HAP-1 (cell line): ENCODE measurements around the gene DNAJA3.

ENCODE experiments used
- DNase-seq, 2 experiments: peaks; one replicate each; pipeline ENCODE4 v3.0.0-alpha.2; 2016 to 2020; ENCODE audit warnings: low spot score in 2 of 2
- H3K27me3 ChIP-seq: fragments of 250-450 bp; sonication (Bioruptor Pico); 2 replicates; pipeline ENCODE4 v1.5.1; 2020; ENCODE audit warnings: low read depth, mild to moderate bottlenecking, moderate library complexity
- H3K36me3 ChIP-seq: fragments of 250-450 bp; sonication (Bioruptor Pico); replicated peaks from 2 replicates; pipeline ENCODE4 v1.5.1; 2020; ENCODE audit warnings: mild to moderate bottlenecking
- H3K4me1 ChIP-seq: fragments of 250-450 bp; sonication (Bioruptor Pico); 2 replicates; pipeline ENCODE4 v1.5.1; 2020; ENCODE audit warnings: mild to moderate bottlenecking
- H3K4me3 ChIP-seq: fragments of 250-450 bp; sonication (Bioruptor Pico); 2 replicates; pipeline ENCODE4 v1.5.1; 2020; ENCODE audit warnings: mild to moderate bottlenecking, moderate library complexity
- H3K9me3 ChIP-seq: fragments of 250-450 bp; sonication (Bioruptor Pico); 2 replicates; pipeline ENCODE4 v1.5.1; 2020; ENCODE audit warnings: mild to moderate bottlenecking, moderate library complexity
- in situ Hi-C: fragments of 300-500 bp; cut with MboI; formaldehyde crosslinking; loops from 3 replicates; pipeline ENCODE4 v1.14.3; 2020; ENCODE audit warnings: low sequenced_read_pairs, inconsistent platforms, mixed read lengths

Gene DNAJA3

DNA sequence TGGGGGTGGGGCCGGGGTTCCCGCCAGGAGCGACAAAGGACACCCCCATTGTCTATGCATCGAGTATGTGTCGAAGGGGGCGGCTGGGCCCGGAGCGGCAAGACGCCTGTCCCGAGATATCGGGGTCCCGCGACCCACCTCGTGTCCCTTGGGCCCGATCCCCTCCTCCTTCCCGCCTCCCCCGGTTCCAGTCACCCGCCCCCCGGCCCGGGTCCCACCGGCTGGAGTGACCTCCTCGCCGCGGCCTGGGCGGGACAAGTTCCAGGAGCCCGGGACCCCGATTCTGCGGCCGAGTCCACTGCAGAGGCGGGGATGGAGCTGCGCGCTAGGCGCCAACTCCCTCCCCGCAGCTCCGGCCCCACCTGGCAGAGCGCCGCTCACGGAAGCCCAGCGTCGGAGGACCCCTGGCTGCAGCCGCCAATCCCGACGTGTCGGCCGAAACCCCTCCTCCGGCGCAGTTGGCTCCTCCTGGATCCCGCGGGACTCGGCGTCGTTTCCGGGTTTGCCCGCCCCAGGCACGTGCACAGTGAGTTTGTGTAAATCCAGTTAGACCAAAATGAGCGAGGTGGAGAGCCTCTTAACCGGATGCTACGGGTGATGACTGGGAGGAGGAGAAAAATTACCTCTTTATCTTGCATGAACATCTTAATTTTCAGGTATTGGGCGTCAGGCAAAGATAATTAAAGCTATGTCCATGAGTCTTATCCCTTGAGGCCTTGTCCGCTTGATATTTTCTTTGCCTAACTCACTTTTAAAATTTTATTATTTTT is 48.7 kb downstream of the DNAJA3 start, which contains the start of gene NMRAL1:
Gene NMRAL1 (minus strand): TSS at position 434 of the 770 bp plus-strand sequence. CDS start 493 bp downstream, outside the sequence.
- Histone ChIP-seq H3K9me3 (no peaks in the 10 kb centered on the region), H3K4me3 (peak within 1 kb of the TSS; percentile 74), H3K27me3 (no peaks in the 10 kb centered on the region), H3K4me1 (peaks cover 19% of the 10 kb centered on the region), H3K36me3 (peaks cover 10% of the 10 kb centered on the region)
- peak; percentile 93 to 98 for DNase-seq
- in situ Hi-C loops, result no loop called here

DNA sequence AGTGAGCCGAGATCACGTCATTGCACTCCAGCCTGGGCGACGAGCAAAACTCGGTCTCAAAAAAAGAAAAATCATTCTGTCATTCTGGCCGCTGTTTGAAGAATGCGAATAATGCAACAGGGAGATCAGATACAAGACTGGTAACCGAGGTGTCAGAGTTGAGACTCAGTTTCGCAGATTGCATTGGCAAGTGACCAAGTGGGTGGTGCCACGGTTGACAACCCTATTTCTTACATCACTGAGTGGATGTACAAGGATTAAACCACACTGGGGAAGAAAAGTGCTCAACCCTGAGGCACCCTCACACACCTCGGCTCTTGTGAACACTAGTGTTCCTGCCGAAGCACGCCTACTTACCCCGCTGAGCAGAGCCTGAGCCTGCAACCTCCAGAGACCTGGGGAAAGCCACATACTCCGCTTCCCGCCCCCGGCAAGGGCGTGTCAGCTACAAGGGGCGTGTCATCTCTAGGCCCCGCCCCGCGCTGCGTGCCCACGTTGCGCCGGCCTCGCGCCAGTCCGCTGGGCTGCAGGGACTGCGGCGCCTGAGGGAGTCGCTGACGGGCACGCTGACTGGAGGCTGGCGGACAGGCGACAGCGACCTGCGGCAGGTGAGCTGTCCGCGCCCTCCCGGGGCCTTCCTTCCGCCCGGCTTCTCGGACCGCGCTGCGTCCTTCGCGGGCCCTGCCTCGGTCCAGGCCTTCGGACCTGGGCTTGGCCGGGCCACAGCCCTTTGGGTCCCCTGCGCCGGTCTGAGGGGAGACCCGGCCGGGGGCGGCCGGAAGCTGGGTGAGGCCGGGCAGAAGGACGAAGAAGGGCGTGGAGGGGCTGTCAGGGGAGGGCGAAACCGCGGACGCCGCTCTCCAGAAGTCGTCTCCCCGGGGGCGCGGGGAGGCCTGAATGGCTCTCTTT is 50.5 kb downstream of the DNAJA3 start, which contains the start of gene HMOX2:
Gene HMOX2 (plus strand): TSS at position 519 of the 909 bp plus-strand sequence. CDS start 29,127 bp downstream, outside the sequence.
- peaks cover 19% of the 10 kb centered on the region for H3K4me1 ChIP-seq

DNA sequence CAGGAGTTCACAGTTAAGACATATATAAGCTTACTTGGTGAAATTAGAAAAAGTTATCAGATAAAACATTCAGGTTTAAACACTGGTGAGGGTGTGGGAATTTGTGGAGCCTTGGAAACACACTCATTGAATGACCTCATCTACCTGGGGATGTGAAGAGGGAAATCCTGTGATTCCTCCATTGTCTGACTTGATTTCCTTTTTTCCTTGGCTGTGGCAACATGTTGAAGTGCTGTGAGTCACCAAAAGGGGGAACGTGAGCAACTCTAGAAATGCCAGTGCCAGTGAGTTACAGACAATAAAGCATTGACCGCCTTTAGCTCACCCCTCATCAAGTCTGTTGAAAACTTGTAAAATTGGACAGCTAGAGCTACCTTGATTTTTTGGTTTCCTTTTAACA is 52.3 kb downstream of the DNAJA3 start:
- peak overlapping the region; percentile 80 for H3K4me3 ChIP-seq
- in situ Hi-C loops, result no loop called here
- no peaks in the 10 kb centered on the region for H3K27me3 ChIP-seq
- H3K4me1 ChIP-seq, result peaks cover 19% of the 10 kb centered on the region
- no peaks in the 10 kb centered on the region for H3K9me3 ChIP-seq
- peak; percentile 28 to 48 for DNase-seq
- H3K36me3 ChIP-seq, result no peaks in the 10 kb centered on the region; the same call in 1 of the 2 replicates

More for the DNA sequence above, 50.5 kb downstream of the DNAJA3 start, which contains the start of gene HMOX2:
- peak; percentile 87 to 94 for DNase-seq
- no peaks in the 10 kb centered on the region for H3K9me3 ChIP-seq
- peaks cover 4% of the 10 kb centered on the region for H3K36me3 ChIP-seq
- in situ Hi-C loops, result no loop called here
- H3K4me3 ChIP-seq, result peak within 1 kb of the TSS; percentile 80
- H3K27me3 ChIP-seq, result no peaks in the 10 kb centered on the region

DNA sequence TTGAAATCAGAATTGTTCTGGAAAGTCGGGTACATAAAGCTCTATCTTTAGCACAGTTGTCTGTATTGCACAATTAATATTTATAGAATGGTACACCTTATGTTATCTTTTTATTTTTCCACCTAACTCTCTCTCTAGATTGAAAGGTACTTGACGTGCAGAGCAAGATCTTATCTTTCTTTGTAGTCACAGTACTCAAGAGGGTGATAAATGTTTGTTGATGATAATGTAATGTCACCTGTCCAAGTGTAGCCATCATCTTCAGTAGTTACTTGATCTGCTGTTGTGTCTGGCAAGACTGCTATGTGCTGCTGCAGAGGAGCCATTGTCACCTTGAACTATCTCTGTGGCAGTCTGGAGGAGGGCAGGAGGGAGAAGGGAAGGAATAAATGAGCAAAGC is 55.9 kb downstream of the DNAJA3 start:
- Histone ChIP-seq H3K4me3 (no peak overlapping the region), H3K36me3 (peaks cover 27% of the 10 kb centered on the region), H3K4me1 (peaks cover 4% of the 10 kb centered on the region), H3K27me3 (no peaks in the 10 kb centered on the region), H3K9me3 (no peaks in the 10 kb centered on the region)
- no peak for DNase-seq
- in situ Hi-C loops, result no loop called here

DNA sequence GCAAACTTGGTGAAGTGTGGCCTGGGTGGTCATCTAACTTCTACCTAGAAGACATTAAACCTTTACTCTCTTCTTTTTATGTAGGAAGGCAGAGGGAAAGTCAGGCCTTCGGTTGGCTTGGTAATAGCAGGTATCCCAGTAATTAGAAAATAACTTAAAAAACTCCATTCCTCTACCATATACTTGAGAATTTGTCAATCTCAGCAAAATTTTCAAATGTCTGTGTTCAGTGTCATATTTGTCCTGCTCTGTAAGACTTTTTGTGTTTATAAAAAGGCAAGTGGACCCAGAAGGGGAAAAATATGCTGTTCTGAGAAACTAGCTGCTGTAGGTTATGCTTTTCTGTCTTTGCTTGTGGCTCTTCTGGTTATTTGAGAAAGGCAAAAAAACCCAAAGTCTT is 56.3 kb downstream of the DNAJA3 start:
- Histone ChIP-seq H3K36me3 (peaks cover 29% of the 10 kb centered on the region), H3K9me3 (no peaks in the 10 kb centered on the region), H3K4me3 (no peak overlapping the region), H3K27me3 (no peaks in the 10 kb centered on the region), H3K4me1 (peaks cover 4% of the 10 kb centered on the region)
- no peak for DNase-seq
- in situ Hi-C loops, result no loop called here

DNA sequence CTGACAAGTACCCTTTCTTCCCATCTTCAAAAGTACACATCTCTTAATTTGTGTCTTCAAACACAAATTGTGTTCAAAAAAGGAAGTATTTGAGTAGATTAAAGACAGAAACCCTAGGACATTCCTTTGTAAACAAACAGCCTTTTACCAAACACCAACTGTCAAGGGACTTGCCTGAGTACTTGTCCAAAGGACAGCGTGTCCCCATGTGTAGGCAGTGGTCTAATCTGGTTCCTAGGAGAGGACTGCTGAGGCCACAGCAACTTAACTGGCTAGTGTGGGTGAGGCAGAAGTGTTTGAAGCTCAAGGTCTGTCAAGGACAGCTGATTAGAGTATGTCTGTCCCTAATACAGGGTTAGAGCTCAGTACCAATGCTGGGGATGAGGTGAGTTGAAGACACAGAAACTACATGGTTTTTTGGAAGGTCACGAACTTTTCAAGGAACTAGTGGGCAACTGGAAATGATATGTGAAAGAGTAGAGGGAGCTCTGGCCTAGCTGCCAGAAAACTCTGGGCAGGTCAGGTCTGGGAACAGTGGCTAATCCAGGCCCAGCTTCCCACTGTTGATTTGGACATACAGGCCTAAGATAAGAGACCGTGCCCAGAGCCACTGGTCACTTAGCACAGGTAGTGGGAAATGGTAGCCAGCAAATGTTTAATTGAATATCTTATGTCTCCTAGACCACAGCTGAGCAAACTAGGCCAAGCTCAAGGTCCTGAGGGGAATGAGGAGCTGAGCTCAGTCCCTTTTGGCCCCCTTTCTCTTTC is 60.6 kb downstream of the DNAJA3 start:
- Histone ChIP-seq H3K9me3 (no peaks in the 10 kb centered on the region), H3K4me1 (no peaks in the 10 kb centered on the region), H3K36me3 (peaks cover 41% of the 10 kb centered on the region), H3K4me3 (no peak overlapping the region), H3K27me3 (no peaks in the 10 kb centered on the region)
- in situ Hi-C loops, result no loop called here
- no peak for DNase-seq

DNA sequence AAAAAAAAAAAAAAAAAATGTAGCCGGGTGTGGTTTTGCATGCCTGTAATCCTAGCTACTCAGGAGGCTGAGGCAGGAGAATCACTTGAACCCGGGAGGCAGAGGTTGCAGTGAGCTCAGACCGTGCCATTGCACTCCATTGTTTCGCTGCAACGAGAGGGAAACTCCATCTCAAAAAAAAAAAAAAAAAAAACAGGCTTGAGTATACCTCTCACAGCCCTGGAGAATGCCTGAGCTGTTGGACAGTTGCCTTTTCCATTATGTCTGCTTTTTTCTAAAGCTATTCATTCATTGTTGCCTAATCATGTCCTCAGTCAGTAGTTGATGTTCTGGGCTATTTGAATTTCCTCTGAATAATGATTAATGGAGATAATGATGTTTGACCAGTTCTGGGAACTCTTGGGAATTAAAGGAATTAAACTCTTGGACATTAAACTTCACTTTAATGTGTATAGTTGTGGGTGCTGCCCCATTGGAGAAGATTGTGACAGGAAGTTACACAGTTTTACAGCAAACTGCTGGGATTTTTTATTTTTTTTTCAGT is 62.4 kb downstream of the DNAJA3 start:
- Histone ChIP-seq H3K9me3 (no peaks in the 10 kb centered on the region), H3K27me3 (no peaks in the 10 kb centered on the region), H3K4me3 (no peak overlapping the region), H3K4me1 (no peaks in the 10 kb centered on the region), H3K36me3 (peaks cover 41% of the 10 kb centered on the region)
- no peak for DNase-seq
- in situ Hi-C loops, result no loop called here

DNA sequence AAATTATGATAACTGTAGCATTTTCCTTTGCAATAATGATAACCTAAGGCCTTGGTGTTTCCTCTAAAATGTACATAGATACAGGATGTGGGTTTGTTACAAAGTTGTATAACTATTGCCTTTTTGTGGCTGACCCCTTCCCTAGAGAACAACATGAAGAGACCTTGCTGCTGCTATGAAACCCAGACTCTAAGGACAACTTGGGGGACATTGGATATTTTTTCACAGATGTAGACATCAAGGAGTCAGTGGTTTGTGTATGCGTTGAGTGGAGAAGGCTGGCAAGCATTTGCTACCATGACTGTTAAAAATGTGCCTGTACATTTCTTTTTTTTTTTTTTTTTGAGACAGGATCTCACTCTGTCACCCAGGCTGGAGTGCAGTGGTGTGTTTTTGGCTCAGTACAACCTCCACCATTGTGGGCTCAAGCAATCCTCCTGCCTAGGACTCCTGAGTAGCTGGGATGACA is 62.9 kb downstream of the DNAJA3 start:
- DNase-seq, result no peak
- no peaks in the 10 kb centered on the region for H3K9me3 ChIP-seq
- no peak overlapping the region for H3K4me3 ChIP-seq
- H3K4me1 ChIP-seq, result no peaks in the 10 kb centered on the region
- peaks cover 39% of the 10 kb centered on the region for H3K36me3 ChIP-seq
- in situ Hi-C loops, result no loop called here
- no peaks in the 10 kb centered on the region for H3K27me3 ChIP-seq

DNA sequence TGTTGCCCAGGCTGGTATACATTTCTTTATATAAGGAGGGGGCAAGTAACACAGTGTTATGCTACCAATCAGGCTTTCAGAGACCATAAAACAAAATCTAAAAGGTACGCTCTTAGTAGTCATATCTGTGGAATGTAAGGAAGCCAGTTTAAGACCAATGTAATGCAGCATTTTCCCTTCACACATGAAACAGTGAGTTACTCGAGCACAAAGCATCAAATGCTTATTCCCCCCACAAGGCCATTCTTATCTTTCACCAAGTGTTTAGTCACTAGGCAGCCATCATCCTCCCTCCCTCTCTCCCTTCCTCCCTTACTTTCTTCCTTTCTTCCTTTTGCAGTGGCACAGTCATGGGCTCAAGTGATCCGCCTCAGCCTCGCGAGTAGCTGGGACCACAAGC is 63.4 kb downstream of the DNAJA3 start:
- Histone ChIP-seq H3K27me3 (no peaks in the 10 kb centered on the region), H3K36me3 (peaks cover 34% of the 10 kb centered on the region), H3K4me1 (no peaks in the 10 kb centered on the region; the same call in 1 of the 2 replicates), H3K4me3 (no peak overlapping the region), H3K9me3 (no peaks in the 10 kb centered on the region)
- in situ Hi-C loops, result no loop called here
- no peak for DNase-seq

DNA sequence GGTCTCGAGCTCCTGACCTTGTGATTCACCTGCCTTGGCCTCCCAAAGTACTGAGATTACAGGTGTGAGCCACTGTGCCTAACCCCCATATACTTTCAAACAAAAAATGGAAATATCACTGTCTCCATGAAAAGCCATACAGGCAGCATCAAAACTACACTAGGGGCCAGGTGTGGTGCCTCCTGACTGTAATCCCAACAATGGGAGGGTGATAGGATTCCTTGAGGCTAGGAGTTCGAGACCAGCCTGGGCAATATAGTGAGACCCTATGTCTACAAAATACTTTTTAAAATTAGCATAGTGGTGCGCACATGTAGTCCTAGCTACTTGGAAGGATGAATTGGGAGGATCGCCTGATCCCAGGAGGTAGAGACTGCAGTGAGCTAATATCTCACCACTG is 66.2 kb downstream of the DNAJA3 start:
- in situ Hi-C loops, result no loop called here
- peaks cover 14% of the 10 kb centered on the region for H3K4me1 ChIP-seq
- no peak for DNase-seq

DNA sequence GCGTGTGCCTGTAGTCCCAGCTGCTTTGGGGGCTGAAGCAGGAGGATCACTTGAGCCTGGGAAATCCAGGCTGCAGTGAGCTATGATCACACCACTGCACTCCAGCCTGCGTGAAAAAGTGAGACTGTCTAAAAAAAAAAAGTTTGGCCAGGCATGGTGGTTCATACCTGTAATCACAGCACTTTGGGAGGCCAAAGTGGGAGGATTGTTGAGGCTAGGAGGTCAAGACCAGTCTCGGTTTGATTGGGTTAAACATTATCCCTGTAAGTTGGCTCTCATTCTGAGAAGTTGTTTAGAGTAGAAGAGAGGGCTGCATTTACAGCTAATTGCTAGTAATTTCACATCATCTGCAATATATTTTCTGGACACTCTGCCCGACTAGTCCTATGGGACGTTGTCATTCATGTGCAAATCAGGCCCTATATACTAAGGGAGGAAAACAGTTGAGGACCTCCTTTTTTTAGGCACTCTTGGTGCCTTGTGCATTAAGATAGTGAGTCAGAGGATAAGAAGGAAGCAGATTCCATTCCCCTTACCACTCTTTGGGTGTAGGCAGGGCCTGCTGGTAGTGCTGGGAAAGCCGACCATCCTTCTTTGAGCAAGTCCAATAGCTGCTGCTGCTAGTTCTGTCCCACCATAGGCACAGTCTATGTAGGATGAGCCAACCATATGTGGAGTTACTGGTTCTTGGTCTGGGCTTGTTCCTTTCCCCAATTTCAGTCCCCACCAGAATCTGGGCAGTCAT is 69.2 kb downstream of the DNAJA3 start:
- Histone ChIP-seq H3K36me3 (peaks cover 8% of the 10 kb centered on the region; the same call in 1 of the 2 replicates), H3K4me1 (peaks cover 14% of the 10 kb centered on the region), H3K4me3 (no peak overlapping the region), H3K9me3 (no peaks in the 10 kb centered on the region), H3K27me3 (no peaks in the 10 kb centered on the region)
- DNase-seq, result peak; percentile 33 to 71
- in situ Hi-C loops, result no loop called here

More for the DNA sequence above, 66.2 kb downstream of the DNAJA3 start:
- H3K36me3 ChIP-seq, result peaks cover 14% of the 10 kb centered on the region
- H3K9me3 ChIP-seq, result no peaks in the 10 kb centered on the region
- H3K4me3 ChIP-seq, result no peak overlapping the region
- H3K27me3 ChIP-seq, result no peaks in the 10 kb centered on the region

DNA sequence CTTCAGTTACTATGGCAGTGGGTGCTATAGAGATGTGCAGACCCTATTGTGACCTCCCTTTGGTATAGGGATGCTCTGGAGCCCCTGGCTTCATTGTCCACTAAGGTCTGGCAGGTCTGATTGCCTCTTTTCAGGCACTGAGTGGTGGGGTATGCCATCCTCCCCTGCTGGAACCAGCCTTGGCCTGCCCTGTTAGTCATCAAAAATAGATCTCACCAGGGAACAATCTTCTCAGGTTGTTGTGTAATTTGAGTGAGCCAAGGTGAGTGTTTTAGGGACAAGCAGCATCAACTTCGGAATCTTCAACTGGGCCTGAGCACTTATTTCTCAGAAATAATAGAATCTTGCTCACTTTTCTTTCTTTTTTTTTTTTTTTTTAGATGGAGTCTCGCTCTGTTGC is 70.1 kb downstream of the DNAJA3 start:
- no peak for DNase-seq
- in situ Hi-C loops, result no loop called here
- Histone ChIP-seq H3K4me1 (peaks cover 14% of the 10 kb centered on the region), H3K4me3 (no peak overlapping the region), H3K27me3 (no peaks in the 10 kb centered on the region), H3K36me3 (peaks cover 3% of the 10 kb centered on the region; the same call in 1 of the 2 replicates), H3K9me3 (no peaks in the 10 kb centered on the region)
